ENCODE results near the gene ARHGAP26.

DNA sequence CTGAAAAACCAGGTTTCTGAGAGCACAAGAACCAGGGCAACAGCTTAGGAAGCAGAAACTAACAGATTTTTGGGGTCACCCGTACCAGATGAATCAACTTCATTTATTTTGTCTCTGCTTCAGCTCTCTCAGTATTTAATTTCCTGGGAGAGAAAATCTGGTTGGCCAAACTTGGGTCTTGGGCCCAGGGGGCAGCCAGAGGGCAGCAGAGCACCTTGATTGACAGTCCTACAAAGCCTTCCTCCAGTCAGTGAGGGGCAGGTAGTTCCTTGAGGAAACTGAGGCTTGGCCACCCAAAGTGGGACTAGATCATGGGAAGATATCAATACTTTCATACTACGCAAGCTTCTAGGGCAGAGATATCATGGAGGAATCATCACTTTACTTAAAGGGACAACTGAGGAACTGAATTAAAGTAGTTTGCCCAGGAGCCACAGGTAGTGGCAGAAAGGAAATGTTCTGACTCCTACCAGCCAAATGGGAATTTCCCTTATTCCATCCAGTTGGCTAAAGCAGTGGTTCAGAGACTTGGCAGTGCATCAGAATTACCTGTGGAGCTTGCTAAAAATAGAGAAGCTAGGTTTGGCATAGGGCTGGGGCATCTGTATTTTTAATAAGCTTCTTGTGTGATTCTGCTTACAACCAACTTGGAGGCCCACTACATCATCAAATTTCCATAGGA, 21.5 kb upstream of the ARHGAP26 start:
- TF ChIP-seq, protein P1, sequence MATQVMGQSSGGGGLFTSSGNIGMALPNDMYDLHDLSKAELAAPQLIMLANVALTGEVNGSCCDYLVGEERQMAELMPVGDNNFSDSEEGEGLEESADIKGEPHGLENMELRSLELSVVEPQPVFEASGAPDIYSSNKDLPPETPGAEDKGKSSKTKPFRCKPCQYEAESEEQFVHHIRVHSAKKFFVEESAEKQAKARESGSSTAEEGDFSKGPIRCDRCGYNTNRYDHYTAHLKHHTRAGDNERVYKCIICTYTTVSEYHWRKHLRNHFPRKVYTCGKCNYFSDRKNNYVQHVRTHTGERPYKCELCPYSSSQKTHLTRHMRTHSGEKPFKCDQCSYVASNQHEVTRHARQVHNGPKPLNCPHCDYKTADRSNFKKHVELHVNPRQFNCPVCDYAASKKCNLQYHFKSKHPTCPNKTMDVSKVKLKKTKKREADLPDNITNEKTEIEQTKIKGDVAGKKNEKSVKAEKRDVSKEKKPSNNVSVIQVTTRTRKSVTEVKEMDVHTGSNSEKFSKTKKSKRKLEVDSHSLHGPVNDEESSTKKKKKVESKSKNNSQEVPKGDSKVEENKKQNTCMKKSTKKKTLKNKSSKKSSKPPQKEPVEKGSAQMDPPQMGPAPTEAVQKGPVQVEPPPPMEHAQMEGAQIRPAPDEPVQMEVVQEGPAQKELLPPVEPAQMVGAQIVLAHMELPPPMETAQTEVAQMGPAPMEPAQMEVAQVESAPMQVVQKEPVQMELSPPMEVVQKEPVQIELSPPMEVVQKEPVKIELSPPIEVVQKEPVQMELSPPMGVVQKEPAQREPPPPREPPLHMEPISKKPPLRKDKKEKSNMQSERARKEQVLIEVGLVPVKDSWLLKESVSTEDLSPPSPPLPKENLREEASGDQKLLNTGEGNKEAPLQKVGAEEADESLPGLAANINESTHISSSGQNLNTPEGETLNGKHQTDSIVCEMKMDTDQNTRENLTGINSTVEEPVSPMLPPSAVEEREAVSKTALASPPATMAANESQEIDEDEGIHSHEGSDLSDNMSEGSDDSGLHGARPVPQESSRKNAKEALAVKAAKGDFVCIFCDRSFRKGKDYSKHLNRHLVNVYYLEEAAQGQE (IDR thresholded peaks at IDR 0.05; ENCODE audit: insufficient read depth in 1 of 2, low read depth in 2 of 2, low read length in 2 of 2) = no peak
- no peak for TF ChIP-seq POLR2AphosphoS5 (IDR thresholded peaks at IDR 0.05; ENCODE audit: low read depth, low read length)
- no peak for TF ChIP-seq TAF1 (IDR thresholded peaks at IDR 0.05; ENCODE audit: borderline replicate concordance, insufficient read depth, low read length)
- TF ChIP-seq SIN3A (IDR thresholded peaks at IDR 0.05; ENCODE audit: borderline replicate concordance, insufficient read depth, low read length) = no peak

Data from PFSK-1 (cell line).